Pancreas (tissue), 10 donors: ENCODE results near the gene ZNF775. TPM values are rescaled to one million over a fixed set of nuclear protein-coding genes. Genes with fewer than 3 reads are reported as not detected.

Experiments
- ATAC-seq, 4 donors: fragments of 200-7000 bp; cut with Tn5 transposase; one replicate each; pipeline versions ENCODE4 v1.8.0 to v1.9.1; 2020; ENCODE audit warnings: mild to moderate bottlenecking in 4 of 4, moderate library complexity in 4 of 4
- DNase-seq, 6 donors: peaks; one replicate each; pipeline ENCODE4 v3.0.0-alpha.2; 2020
- FAIRE-seq: peaks from 2 replicates; lab custom pipeline; 2012; peaks lifted over from hg19 to GRCh38; lab: Jason Lieb, UNC
- H3K27ac ChIP-seq, 4 donors: fragments of 200-600 bp; sonication (generic); 1 replicate in 3 of 4; 2 replicates in 1 of 4; pipeline versions ENCODE4 v1.5.0 to v1.8.0; 2020
- H3K27me3 ChIP-seq, 4 donors: fragments of 200-600 bp; one replicate each; pipeline ENCODE4 v1.8.0; 2021
- H3K36me3 ChIP-seq, 3 donors: fragments of 200-600 bp; sonication (generic) in 1 of 3; one replicate each; pipeline versions ENCODE4 v1.5.0 to v1.8.0; 2020 to 2021
- H3K4me1 ChIP-seq, 3 donors: fragments of 200-600 bp; one replicate each; pipeline ENCODE4 v1.8.0; 2021
- H3K4me3 ChIP-seq, 4 donors: fragments of 200-600 bp; sonication (generic) in 2 of 4; one replicate each; pipeline versions ENCODE4 v1.5.0 to v1.8.0; 2020 to 2021
- H3K9me3 ChIP-seq, 4 donors: fragments of 200-600 bp; one replicate each; pipeline ENCODE4 v1.8.0; 2021
- WGBS, 2 donors: extraction: QIAGEN DNeasy Blood & Tissue Kit; methylation state at CpG; one replicate each; pipeline ENCODE4 v1.1.7; 2013; 5-methylcytosine and 5-hydroxymethylcytosine counted together
- intact Hi-C, 3 donors: fragments of 100-400 bp; cut with DNase I; formaldehyde crosslinking; loops; one replicate each; pipeline versions ENCODE4 v1.11.1 to v1.14.2; 2022
- polyA plus RNA-seq, 2 donors: library from polyadenylated mRNA; stranded (reverse); fragments of 200-250 nt; gene quantifications; one replicate each; pipeline ENCODE4 v1.2.3, GENCODE V29; 2013
- total RNA-seq, 6 donors: library from RNA; stranded (reverse); fragmentation: NEBNext Ultra II Directional in 4 of 6; extraction: Animal tissue kit (Norgen Biotek cat#: 25700) in 4 of 6; gene quantifications; one replicate each; pipeline versions ENCODE4 v1.2.1 to v1.2.4, GENCODE V29; 2021 to 2023
- TF ChIP-seq, protein P1 (sequence below), 4 donors: fragments of 200-600 bp; sonication (generic) in 3 of 4; IDR thresholded peaks; one replicate each; pipeline versions ENCODE4 v1.5.0 to v1.8.0; 2021; ENCODE audit warnings: antibody characterized with exemption in 4 of 4
- donor health status: healthy with polysubstance abuse.
- donor health status: DM: no; HTN: no; CAD: no; lungs with moderate emphysema.
- donor health status: DM: no; HTN: no; CAD: no.
- donor health status: control.
- donor health status: control.
- donor health status: Bipolar disorder and iron deficiency.
- donor health status: DM: yes; HTN: yes; CAD: no.
- donor health status: DM: no; HTN: no; CAD: no.
- donor health status: DM: no; HTN: no; CAD: no.
- donor health status: DM: yes; HTN: yes; CAD: no.

ZNF775 gene
- total and polyA plus RNA-seq, 8 donors, result 2.0 to 7.4 (median 2.9) TPM

DNA sequence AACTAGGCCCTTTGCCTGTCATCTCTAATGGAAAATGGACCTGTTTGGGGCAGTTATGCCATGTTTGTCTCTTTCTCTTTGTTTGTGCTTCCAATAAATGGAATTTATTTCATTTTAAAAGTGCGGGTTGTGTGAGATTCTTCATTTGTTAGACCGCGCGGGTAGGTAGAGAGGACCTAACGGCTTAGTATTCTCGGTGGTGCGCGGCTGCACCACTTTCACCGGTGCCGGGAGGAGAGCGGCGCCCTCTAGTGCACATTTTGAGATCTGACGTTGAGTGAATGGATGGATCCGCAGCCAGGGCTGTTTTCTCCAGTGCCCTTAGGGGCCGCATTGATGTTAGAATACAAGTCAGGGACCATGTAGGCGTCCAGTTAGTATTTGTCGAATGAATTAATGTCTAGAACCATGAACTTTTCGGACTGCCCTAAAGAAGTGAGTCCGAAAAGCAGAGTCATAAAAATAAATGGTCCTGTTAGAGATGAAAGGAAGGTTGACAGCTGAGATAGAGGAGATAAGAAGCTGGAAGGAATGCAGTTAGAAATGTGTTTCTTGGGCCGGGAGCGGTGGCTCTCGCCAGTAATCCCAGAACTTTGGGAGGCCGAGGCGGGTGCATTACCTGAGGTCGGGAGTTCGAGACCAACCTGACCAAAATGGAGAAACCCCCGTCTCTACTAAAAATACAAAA, 42.0 kb downstream of the ZNF775 start:
- peak; percentile 96 to 100 (median 100) for ATAC-seq
- no peaks in the 10 kb centered on the region for H3K36me3 ChIP-seq
- H3K27me3 ChIP-seq, result no peaks in the 10 kb centered on the region
- H3K4me3 ChIP-seq, result no peak overlapping the region
- no peak overlapping the region for H3K27ac ChIP-seq
- WGBS, 2 donors, result 11 to 12% methylated on average over 27 of the region's 27 CpGs
- TF ChIP-seq, protein P1, sequence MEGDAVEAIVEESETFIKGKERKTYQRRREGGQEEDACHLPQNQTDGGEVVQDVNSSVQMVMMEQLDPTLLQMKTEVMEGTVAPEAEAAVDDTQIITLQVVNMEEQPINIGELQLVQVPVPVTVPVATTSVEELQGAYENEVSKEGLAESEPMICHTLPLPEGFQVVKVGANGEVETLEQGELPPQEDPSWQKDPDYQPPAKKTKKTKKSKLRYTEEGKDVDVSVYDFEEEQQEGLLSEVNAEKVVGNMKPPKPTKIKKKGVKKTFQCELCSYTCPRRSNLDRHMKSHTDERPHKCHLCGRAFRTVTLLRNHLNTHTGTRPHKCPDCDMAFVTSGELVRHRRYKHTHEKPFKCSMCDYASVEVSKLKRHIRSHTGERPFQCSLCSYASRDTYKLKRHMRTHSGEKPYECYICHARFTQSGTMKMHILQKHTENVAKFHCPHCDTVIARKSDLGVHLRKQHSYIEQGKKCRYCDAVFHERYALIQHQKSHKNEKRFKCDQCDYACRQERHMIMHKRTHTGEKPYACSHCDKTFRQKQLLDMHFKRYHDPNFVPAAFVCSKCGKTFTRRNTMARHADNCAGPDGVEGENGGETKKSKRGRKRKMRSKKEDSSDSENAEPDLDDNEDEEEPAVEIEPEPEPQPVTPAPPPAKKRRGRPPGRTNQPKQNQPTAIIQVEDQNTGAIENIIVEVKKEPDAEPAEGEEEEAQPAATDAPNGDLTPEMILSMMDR (IDR thresholded peaks at IDR 0.05), result peak; percentile 70 to 87 (median 78)
- DNase-seq, result peak; percentile 63 to 90 (median 82)
- no peaks in the 10 kb centered on the region for H3K4me1 ChIP-seq
- H3K9me3 ChIP-seq, result no peaks in the 10 kb centered on the region
- peak; percentile 45 for FAIRE-seq
- intact Hi-C loops, result no loop called here

DNA sequence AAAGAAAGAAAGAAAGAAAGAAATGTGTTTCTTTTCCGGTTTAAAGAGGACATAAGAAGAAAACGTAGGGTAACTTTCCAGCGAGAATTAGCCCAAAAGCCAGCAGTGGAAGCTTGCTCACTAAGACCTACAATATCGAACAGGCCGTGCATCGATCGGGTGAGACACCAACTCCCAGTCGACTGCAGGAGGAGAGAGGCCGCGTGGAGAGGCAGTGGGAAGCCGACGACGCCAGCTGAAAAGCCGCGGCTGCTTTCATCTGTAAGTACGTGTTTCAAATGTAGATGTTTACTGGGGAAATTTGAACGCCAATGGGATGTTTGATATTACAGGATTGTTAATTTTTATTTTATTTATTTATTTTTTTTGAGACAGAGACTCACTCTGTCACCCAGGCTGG, 42.7 kb downstream of the ZNF775 start:
- DNase-seq (peak in 1 of 6 donors; percentile 7), ATAC-seq (no peak), FAIRE-seq (no peak)
- TF ChIP-seq, protein P1 (IDR thresholded peaks at IDR 0.05), result no peak
- Histone ChIP-seq H3K27me3 (no peaks in the 10 kb centered on the region), H3K4me1 (no peaks in the 10 kb centered on the region), H3K36me3 (no peaks in the 10 kb centered on the region), H3K9me3 (no peaks in the 10 kb centered on the region), H3K4me3 (no peak overlapping the region), H3K27ac (no peak overlapping the region)
- WGBS, 2 donors, result 67 to 78% methylated on average over 17 of the region's 17 CpGs
- intact Hi-C loops, result no loop called here

DNA sequence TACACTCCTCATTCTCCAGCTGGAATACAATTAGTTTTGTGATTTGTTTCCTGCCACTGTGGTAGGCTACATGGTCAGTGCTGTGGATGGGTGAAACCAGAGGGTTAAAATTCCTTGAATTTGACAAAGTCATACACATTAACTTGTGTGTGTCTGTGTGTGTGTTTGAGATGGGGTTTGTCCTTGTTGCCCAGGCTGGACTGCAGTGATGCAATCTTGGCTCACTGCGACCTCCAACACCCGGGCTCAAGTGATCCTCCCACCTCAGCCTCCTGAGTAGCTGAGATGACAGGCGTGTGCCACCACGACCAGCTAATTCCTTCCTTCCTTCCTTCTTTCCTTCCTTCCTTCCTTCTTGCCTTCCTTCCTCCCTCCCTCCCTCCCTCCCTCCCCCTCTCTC, 46.5 kb downstream of the ZNF775 start:
- Histone ChIP-seq H3K27me3 (no peaks in the 10 kb centered on the region), H3K9me3 (no peaks in the 10 kb centered on the region), H3K4me3 (no peak overlapping the region), H3K4me1 (no peaks in the 10 kb centered on the region), H3K36me3 (no peaks in the 10 kb centered on the region), H3K27ac (no peak overlapping the region)
- intact Hi-C loops, result no loop called here
- FAIRE-seq, result no peak
- ATAC-seq, result no peak
- 59 to 69% methylated on average over 4 of the region's 4 CpGs for WGBS, 2 donors
- no peak for DNase-seq
- TF ChIP-seq, protein P1 (IDR thresholded peaks at IDR 0.05), result no peak

DNA sequence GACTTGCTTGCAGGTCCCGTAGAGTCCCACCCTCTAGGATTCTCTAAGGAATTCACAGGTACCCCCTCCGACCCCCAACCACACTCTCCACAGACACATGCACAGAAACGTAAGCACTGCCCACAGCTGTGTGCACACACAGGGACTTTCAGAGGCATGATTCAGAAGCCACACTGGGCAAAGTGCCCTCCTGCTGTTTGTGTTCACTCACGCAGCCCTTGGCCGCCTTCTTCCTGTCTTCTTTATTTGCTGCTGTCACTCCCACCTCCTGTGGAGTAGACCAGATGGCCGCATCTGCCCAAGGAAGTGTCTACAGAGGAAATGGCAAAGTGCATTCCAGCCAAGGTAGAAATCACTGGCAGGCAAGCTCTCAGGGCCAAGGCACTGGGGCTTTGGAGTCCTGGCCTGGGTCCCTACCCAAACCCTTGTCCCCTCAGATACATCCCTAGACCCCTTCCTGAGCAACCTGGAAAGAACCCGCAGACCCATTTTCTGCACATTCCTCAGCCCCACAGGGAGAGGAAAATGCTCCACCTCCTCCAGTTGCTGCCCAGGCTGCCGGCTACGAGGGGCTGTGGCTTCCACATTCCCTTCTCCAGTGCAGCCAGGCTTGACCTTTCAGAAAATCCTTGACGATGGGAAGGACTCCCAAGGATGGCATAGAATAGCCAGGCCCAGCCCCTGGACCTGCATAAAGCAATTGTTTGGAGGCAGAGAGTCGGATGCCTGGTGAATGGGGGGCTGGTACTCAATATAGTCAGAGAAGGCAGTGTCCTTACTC, 49.7 kb downstream of the ZNF775 start:
- H3K4me1 ChIP-seq, result no peaks in the 10 kb centered on the region
- no peak overlapping the region for H3K27ac ChIP-seq
- intact Hi-C loops, result no loop called here
- FAIRE-seq (no peak), ATAC-seq (peak; percentile 40 to 89 (median 80)), DNase-seq (peak in 1 of 6 donors; percentile 42)
- H3K36me3 ChIP-seq, result no peaks in the 10 kb centered on the region
- no peaks in the 10 kb centered on the region for H3K9me3 ChIP-seq
- 40 to 56% methylated on average over 11 of the region's 11 CpGs for WGBS, 2 donors
- no peak overlapping the region for H3K4me3 ChIP-seq
- TF ChIP-seq, protein P1 (IDR thresholded peaks at IDR 0.05), result no peak
- H3K27me3 ChIP-seq, result no peaks in the 10 kb centered on the region
